HG03432 (cell line): Measurements from ENCODE around the gene SMARCD3.

Experiments used
- ATAC-seq: cut with Tn5 transposase; IDR thresholded peaks from one replicate; pipeline ENCODE4 v1.9.1; 2021; ENCODE audit warnings: mild to moderate bottlenecking, moderate library complexity; ENCODE audit not compliant: unreplicated experiment

SMARCD3 gene

DNA sequence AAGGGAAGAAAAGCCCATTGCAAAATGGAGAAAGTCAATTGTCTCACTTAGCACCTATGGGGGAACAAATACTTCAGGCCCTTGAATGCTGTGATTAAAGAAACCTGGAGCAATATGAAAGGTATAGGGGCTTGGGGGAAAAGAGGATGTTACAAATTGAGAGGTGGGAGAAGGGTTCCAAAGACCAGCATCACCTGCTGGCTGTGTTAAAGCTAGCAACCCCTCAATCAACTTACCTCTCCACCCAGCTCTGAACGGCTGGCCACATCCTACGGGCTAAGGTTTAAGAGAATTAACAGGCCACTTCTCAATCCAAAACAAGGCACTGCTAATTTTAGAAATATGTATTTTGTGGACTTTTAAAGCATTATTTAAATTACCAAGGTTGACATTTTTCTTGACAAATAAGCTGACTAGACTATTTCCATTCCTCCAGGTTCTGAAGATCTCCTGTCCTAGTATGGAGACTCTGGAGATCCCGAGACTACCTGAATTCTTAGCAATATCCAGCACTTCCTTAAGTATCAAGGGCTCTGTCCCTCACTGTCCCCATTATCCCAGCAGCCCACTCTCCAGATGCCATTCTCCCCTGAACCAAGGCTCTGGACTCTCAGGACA, 37.2 kb downstream of the SMARCD3 start:
- no peak for ATAC-seq

DNA sequence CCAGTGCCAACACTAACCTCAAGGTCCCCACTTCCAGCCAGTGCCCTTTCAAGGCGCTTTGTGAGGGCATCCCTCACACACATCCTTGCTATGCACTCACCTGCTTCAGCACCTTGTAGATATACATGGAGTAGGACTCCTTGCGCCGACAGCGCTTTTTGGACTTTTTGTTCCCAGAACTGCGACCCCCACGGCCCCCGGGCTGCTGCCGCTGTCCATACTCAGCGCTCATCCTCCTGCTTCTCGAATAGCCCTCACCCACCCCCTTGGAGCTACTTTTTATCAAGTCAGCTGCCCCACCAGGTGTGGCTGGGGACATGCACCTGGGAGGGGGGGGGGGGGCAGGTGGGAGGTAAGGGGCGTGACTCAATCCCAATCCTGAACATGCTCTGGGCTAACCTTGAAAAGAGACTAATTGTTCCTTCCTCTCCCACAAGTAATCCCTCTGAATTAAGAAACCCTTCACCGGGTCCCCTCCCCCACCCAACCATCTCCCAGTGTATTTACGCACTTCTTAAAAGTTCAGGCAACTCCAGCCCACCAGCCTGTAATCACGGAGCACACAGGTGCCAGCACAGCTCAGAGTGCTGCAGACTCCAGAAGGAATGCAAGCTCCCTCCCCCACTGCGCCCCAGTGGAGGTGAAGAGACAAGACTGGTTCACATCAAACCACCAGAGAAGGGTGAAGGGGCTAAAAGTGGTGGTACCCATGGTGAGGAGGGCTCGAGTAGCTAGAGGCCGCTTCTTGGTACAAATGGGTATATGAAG, 38.2 kb downstream of the SMARCD3 start, which contains the start of gene H2BK1:
Gene H2BK1 (minus strand): TSS at position 402 of the 768 bp plus-strand sequence. CDS start 170 bp downstream, at position 232.
- ATAC-seq: no peak

DNA sequence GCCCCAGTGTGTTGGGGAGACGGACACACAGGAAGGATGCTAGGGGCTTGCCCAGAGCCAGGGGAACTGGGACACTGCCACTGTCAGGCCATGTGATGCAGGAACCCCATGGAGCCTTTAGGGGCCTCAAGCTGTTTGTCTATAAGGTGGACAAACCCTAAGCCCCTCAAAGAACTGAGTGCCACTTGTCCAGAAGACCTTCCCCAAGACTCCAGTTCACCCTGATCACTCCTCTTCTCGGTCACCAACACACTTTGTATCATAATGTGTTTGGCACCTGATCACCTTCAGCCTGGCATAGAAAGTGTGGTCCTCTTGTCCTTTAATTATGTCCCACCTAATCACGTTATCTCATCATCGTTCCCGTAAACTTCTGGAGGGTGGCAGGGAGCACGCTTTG, 38.9 kb downstream of the SMARCD3 start:
- ATAC-seq: no peak

DNA sequence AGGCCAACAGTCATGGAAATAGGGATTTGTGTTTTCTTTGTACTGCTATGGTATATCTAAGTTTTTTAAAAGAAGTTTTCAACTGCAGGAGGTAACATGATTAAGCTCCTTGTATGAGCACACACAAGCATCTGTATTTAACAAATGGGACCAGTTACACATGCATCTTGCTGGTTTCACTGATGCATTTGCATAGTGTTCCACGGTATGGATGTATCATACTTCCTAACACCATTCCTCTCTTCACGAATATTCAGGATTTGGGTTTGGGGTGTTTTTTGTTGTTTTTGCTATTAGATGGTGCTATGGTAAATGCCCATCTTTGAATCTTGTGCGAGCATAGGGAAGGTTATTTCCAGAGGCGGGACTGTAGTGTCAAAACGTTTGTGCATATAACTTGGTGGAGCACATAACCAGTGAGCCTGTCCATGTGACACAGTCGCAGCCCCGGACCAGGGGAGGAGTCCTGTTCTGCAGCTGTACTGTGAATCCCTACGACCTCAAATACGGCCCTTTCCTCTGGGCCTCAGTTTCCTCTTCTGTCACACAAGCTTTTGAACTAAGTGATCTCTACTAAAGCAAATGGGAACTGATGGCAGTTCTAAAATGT, 40.1 kb downstream of the SMARCD3 start:
- ATAC-seq: no peak

DNA sequence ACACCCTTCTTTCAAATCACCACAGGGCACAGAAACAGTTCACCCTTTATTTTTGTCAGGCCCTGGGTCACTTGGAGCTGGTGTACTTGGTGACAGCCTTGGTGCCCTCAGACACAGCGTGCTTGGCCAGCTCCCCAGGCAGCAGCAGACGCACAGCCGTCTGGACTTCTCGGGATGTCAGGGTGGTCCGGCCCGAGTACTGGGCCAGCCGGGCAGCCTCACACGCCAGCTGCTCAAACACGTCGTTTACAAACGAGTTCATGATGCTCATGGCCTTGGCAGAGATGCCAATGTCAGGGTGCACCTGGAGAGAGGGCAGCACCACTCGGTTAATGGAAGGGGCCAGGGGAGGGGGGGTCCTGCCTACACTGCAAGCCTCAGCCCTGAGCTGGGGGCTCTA, 40.7 kb downstream of the SMARCD3 start:
- no peak for ATAC-seq

DNA sequence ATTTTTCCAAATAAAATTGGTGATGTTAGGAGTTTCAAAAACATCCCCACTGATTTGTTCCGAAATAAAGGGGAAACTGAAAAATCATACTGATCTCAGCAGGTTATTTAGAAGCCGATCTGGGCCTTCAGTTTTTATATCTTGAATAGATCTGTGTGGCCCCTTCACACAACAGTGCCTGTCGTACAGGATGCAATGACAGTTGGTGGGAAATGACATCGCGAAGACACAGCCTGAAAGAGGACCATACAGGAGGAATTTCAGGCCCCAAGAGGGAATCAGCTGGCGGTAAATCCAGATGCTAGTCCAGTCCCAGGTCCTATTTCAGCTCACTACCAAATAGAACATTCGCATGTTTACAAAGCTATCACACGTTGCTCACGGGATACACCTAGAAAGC, 41.2 kb downstream of the SMARCD3 start:
- ATAC-seq: no peak

DNA sequence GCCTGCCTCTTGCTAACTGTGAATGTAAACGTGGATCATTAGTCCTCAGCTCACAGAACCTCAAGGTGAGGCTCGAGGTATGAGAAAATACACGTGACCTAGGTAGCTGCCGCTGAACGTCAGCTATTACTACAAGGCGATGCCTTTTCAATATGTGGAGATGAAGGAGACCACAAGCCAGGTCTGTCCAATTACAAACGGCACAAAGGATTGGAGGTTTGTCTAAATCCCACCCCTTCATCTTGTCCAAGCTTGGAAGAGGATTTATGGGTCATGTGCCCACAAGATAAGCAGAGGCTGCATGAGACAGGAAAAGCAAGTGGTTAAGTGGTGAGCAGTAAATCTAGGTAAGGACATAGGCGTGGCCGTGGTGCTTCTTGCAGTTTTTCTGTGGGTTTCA, 41.6 kb downstream of the SMARCD3 start:
- ATAC-seq: no peak

DNA sequence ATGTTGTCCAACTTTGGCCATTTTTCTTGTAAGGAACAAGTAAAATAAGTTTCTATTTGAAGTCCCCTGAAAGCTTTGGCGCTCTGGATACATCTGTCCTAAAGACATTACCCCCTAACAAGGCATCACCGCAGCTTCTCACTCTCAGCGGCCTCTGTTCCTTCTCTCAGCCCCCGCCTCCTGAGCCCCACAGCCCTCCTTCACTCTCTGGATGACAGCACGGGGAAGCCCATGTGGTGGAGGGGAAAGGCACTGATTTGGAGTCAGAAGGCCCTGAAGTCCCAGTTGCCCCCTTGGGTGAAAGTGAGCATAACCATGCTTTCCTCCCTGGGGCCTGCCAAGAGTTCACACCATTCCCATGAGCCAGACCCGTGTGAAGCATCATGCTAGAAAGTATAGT, 42.8 kb downstream of the SMARCD3 start:
- ATAC-seq: no peak

DNA sequence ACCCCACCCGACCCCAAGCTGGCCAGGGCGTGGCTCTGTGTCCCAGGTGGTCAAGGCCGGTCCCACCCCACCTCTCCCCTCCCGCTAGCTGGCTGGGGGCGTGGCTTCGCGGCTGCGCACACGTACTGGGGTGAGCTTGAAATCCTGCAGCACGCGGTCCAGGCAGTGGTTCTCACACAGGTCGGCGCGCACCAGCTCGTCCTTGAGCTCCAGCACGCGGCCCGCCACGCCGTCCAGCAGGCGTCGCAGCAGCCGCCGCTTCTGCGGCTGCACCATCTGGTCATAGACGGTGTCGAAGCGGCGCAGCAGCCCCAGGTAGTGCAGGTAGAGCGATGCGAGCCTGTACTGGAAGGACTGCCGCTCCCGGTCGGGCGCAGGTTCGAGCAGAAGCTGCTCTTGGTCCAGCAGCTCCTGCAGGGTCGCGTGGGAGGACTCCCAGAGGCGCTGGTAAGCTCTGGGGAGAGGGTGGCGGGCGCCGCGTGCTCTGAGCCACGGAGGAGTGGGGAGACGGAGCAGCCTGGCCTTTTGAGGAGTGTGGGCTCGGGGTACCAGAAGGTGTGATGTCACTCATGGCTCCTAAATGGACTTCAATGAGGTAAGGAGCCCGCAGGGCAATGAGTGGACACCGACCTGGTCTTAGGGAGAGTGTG, 44.0 kb downstream of the SMARCD3 start:
- ATAC-seq: no peak

DNA sequence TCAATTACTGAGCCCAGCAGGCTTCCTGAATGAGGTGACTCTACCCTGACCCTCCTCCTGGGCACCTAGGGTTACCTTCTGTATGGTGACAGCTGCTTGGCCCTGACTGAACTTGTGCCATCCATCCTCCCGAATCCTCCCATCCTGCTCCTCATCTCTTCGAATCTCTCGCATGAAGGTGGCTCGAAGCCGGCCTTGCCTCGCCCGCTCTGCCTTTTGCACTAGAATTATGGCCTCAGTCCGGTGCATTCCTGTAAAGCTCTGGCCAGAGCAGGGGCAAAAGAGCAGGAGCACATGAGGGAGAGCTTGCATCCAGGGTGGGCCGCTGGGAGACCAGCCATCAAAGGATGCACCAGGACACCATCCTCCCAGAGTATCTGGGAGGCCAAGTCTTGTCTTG, 45.7 kb downstream of the SMARCD3 start:
- ATAC-seq: no peak

DNA sequence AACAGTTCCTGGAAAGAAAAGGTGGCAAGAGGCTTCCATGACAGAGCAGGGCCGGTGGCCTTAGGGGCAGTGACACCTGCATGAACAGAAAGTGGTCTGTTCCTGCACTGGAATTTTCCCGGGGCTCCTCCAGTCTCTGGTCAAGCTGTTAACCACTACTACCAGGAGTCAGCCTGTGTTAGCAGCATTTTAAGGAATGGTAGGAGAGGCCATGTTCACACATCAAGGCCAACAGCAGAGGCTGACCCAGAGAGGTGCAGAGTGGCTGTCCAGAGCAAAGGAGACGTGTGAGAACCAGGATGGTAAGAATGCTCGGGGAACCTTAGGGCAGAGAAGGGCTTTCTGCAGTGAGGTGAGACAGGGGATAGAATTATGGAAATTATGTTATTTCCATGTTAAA, 46.7 kb downstream of the SMARCD3 start:
- no peak for ATAC-seq

DNA sequence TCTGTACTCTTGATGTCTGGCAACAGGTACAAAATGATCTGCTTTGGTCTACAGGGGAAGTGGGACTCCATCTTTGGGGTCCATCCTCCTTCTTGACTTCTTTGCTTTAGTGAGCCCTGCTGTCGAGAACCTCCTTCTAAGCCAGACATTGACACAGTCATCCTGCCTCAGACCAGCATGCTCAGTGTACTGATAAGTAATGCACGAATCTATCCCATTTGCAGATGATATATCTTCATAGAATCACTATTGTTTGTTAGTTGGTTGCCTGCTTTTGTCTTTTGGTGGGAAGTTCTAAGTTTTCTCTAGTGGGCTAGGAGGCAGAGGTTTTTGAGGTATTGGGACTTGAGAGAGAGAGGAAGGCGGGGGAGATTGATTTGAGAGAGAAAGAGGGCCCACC, 47.1 kb downstream of the SMARCD3 start:
- no peak for ATAC-seq

DNA sequence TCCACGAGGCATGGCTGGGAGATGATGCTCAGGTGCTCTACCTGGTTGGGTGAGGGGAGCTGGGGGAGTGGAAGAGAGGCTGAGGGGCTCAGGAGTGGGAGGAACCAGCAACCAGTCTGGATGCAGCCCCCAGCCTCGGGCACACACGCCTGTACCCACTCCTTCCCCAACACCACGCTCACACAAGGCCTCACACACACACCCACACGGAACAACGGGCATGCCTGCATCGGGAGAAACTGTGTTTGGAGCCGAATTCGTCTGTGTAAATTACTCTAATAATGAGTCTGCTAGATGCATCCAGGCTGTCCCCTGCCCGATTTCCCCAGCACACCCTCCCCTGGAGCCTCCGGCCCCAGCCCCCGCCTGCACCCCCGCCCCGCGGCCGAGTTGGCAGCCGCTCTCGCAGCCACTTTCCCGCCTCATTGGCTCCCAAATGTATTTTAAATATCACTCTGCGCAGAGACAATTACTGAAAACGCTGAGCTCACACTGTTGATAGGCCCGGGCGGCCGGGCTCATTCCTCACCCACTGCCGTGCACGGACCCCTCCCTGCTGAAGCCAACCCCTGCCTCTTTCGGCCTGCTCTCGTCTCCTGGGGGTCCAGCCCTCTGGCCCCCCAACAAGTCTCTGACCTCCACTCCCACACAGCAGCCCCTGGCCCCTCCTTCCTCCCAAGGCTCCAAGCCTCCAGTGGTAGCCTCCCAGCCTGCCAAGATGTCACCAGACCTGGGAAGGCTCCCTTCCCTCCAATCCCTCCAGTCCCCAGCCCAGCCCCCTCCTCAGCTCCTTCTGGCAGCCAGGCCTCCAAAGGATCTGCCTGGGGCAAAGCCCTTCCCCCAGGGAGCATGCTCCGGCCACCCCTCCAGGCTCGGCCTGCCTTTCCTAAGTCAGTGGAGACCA, 49.3 kb downstream of the SMARCD3 start:
- ATAC-seq: no peak

DNA sequence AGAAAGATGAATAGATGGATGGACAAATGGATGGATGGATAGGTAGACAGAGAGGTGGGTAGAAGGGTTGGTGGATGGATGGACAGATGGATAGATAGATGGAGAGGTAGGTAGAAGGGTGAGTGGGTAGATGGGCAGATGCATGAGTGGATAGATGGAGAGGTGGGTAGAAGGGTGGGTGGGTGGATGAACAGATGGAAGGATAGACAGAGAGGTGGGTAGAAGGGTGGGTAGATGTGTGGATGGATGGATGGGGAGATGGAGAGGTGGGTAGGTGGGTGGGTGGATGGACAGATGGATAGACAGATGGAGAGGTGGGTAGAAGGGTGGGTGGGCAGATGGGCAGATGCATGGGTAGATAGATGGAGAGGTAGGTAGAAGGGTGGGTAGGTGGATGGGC, 50.6 kb downstream of the SMARCD3 start:
- ATAC-seq: no peak

DNA sequence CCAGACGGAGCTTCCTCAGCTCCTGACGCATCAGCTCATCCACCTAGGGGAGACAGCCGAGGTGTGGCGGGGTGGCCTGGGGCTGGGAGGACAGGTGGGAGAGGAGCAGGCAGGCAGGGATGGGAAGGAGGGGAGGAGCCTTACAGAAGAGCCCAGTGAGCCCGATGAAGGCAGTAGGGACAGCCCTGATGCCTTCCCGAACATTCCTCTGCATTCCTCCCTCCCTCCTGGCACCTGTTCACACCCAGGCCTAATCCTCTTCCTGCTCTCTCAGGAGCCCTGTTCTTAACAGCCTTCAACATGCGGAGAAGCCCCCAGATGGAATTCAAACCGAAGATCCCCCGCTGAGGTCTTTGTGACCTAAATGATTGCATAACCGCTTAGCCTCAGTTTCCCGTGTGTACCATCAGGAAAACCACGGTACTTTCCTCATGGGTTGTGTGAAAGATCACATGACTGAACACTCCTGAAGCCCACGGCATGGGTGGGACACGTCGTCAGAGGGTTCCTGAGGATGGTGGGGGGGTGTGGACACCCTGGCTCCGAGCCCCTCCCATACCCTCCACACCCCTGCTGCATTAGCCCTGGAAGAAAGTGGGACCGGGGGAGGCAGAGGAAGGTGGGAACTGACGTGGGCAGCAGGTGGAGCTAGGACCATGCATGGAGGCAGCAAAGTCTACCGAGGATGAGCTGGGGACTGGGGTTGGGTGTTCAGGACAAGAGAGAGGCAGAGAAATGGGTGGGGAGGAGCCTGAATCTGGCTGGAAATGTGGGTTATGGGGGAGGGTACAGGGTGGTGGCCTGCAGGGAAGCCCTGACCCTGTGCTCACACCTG, 52.7 kb downstream of the SMARCD3 start:
- ATAC-seq: no peak

DNA sequence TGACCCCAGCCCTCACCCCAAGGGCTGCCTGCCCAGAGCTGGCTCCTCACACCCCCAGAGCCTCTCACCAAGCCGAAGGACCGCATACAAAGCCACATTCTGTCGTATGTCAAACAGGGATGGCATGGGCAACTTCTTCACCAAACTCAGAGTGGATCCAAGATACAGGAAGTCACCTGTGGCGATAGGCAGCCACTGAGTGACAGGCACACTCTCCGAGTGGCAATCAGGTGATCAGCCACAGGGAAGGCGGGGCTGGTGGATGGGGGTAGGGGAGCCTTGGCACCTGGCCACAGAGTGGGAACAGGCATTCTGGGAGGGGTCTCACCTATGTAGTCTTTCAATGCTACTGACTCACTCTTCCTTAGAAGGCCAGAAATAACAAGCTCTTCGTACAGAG, 54.3 kb downstream of the SMARCD3 start:
- no peak for ATAC-seq

DNA sequence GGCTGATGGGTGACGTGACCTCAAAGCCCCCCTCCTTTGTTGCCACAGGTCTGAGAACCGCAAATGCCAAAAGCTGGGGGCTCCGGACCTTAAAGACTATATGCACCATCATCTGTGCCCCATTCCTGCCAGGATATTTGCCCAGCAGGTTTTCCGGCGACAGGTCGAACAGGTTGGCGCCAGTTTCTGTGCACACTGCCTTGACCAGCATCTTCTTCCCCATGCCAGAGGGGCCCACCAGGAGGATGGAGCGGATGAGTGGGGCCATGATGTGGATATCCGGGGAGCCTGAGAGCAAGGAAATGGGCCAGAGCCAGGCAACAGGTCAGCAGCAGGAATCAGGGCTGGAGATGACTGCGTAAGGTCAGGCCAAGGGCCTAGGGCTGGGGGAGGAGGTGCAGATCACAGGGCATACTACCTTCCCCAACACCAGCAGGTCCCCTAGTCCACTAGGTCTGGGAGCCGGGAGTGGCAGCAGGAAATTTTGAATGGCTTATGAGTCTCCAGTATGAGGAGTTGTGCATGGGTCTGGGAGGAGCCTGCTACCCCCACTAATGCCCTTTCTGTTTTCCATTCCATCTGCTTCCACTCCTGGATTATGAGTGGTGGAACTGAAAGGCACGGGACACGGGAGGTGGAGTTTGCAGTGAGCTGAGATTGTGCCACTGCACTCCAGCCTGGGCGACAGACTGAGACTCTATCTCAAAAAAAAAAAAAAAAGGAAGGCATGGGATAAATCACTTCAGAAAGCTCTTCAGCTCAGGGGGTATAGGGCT, 55.1 kb downstream of the SMARCD3 start:
- no peak for ATAC-seq

DNA sequence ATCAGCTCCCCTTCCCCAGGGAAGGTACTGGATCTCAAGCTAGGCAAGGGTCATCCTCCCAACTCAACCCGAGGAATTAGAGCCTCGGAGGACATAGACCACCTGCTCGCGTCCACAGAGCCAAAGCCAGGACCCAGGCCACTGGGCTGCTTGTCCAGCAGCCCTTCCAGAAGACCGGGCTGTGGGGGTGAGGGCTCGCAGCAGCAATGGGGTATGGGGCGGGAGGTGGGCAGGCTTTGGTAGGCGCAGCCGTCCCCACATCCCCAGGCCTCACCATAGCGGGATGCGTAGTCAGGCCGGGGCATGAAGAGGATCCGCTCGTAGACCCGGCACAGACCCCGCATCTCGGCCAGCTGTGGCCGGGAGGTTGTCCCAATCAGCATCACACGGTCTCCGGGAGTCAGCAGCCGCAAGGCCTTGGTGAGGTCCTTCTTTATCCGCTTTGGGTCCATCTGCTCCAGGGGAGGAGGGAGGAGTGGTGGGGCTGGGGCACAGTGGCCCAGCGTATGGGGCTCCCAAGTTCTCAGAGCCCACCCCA, 56.4 kb downstream of the SMARCD3 start:
- ATAC-seq: no peak

DNA sequence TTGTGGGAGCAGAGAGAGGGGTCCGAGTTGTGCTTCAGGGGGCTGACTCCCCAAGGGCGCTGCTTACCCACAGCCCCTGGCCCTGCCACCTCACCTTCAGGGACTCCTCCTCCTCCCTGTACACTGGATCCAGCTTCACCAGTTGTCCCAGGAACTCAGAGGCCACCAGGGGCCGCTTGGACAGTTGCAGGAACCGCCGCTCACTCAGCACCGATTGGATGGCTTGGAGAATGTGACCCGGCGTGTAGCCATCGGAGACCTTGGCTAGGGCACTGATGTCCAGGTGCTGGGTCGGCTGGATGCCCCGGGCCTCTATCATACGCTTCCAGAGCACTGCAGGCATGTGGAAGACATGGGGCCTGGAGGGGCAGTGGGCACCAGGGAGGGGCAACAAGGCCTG, 57.0 kb downstream of the SMARCD3 start:
- ATAC-seq: no peak
